K562 (cell line): Measurements from ENCODE around the gene DAPK1. TPM values are rescaled to one million over a fixed set of nuclear protein-coding genes. Genes with fewer than 3 reads are reported as not detected.

Experiments
- ATAC-seq: fragments of 200-7000 bp; cut with Tn5 transposase; 3 replicates; pipeline ENCODE4 v1.9.1; 2020; ENCODE audit warnings: moderate library complexity
- BruUV-seq: library from RNA; stranded (reverse); fragments of 400-500 nt; replicated peaks from 2 replicates; lab custom pipeline; 2021; lab: Mats Ljungman, UMichigan
- CTCF ChIA-PET: fragments of 300-600 bp; formaldehyde crosslinking; extraction: SDS; loops from one replicate; lab custom pipeline; 2021; ENCODE audit warnings: low intra/inter-chr PET ratio; lab: Yijun Ruan, JAX
- POLR2A ChIA-PET: fragments of 300-600, 350-650 bp; sonication (Branson Sonifier 250); formaldehyde crosslinking; extraction: SDS; loops from one replicate; lab custom pipeline; 2021; ENCODE audit warnings: antibody characterized with exemption, inconsistent platforms; lab: Yijun Ruan, JAX
- DNase-seq, 4 experiments: peaks; one replicate each; pipeline versions ENCODE4 v3.0.0 to v3.0.0-alpha.2; 2011 to 2018; ENCODE audit warnings: low spot score in 3 of 4, mixed read lengths in 3 of 4; ENCODE audit errors: extremely low read depth in 1 of 4
- FAIRE-seq: peaks from 2 replicates; lab custom pipeline; 2011; peaks lifted over from hg19 to GRCh38; lab: Jason Lieb, UNC
- H2AFZ ChIP-seq: 2 replicates; pipeline ENCODE4 v1.6.0; 2011; ENCODE audit warnings: low read depth, low read length, control low read depth, inconsistent platforms
- H3K27ac ChIP-seq: fragments of 200-600 bp; 3 replicates; pipeline ENCODE4 v1.8.0; 2011; ENCODE audit warnings: low read depth, mild to moderate bottlenecking, control low read depth, inconsistent platforms, low read length, moderate library complexity, mixed read lengths; ENCODE audit errors: extremely low read depth
- H3K27me3 ChIP-seq, 2 experiments: fragments of 300-600 bp in 1 of 2; 2 replicates in 1 of 2; 3 replicates in 1 of 2; pipeline versions ENCODE4 v1.6.0 to v1.8.0; 2011; ENCODE audit warnings: inconsistent platforms in 2 of 2, low read length in 2 of 2, mild to moderate bottlenecking in 1 of 2, mixed read lengths in 1 of 2, moderate library complexity in 1 of 2; ENCODE audit not compliant: control insufficient read depth in 2 of 2, insufficient read depth in 2 of 2
- H3K36me3 ChIP-seq: fragments of 300-600 bp; 3 replicates; pipeline ENCODE4 v1.8.0; 2011; ENCODE audit warnings: mild to moderate bottlenecking, low read length, inconsistent platforms; ENCODE audit not compliant: control insufficient read depth, insufficient read depth
- H3K4me1 ChIP-seq, 2 experiments: fragments of 200-600 bp in 1 of 2; replicated peaks in 1 of 2; 2 replicates in 1 of 2; 3 replicates in 1 of 2; pipeline versions ENCODE4 v1.5.1 to v1.8.0; 2011; ENCODE audit warnings: inconsistent platforms in 2 of 2, low read length in 2 of 2, mild to moderate bottlenecking in 1 of 2, mixed read lengths in 1 of 2, moderate library complexity in 1 of 2; ENCODE audit not compliant: control insufficient read depth in 2 of 2, insufficient read depth in 2 of 2
- H3K4me2 ChIP-seq: 2 replicates; pipeline ENCODE4 v1.6.1; 2011; ENCODE audit warnings: low read length, control low read depth, inconsistent platforms, mixed read lengths; ENCODE audit not compliant: insufficient read depth
- H3K4me3 ChIP-seq: fragments of 200-600 bp; sonication (generic), shearing (Covaris generic); 2 replicates; pipeline ENCODE4 v1.5.1; 2016; ENCODE audit warnings: control low read depth, inconsistent platforms
- H3K79me2 ChIP-seq: fragments of 200-600 bp; 3 replicates; pipeline ENCODE4 v1.8.0; 2011; ENCODE audit warnings: low read length, inconsistent platforms; ENCODE audit not compliant: control insufficient read depth, insufficient read depth
- H3K9ac ChIP-seq, 2 experiments: 2 replicates each; pipeline versions ENCODE4 v1.6.0 to v1.6.1; 2011; ENCODE audit warnings: low read depth in 2 of 2, low read length in 2 of 2, control low read depth in 1 of 2, inconsistent platforms in 1 of 2, mild to moderate bottlenecking in 1 of 2, mixed read lengths in 1 of 2; ENCODE audit not compliant: insufficient read depth in 1 of 2
- H3K9me1 ChIP-seq: one replicate; pipeline ENCODE4 v1.6.0; 2011; ENCODE audit warnings: inconsistent platforms, mild to moderate bottlenecking, low read length, moderate library complexity; ENCODE audit not compliant: control insufficient read depth, insufficient read depth
- H3K9me3 ChIP-seq: replicated peaks from 2 replicates; pipeline ENCODE4 v1.5.1; 2011; ENCODE audit warnings: low read depth, low read length, inconsistent platforms; ENCODE audit not compliant: control insufficient read depth, insufficient read depth
- H4K20me1 ChIP-seq: replicated peaks from 2 replicates; pipeline ENCODE4 v1.6.1; 2011; ENCODE audit warnings: low read length, inconsistent platforms, mixed read lengths; ENCODE audit not compliant: control insufficient read depth, insufficient read depth
- ARID2 ChIP-seq: fragments of 450-650 bp; IDR thresholded peaks from 2 replicates; pipeline ENCODE4 v1.6.1; 2017; ENCODE audit warnings: antibody characterized with exemption, mild to moderate bottlenecking
- ATF7 ChIP-seq: fragments of 450-650 bp; IDR thresholded peaks from 2 replicates; pipeline ENCODE4 v1.7.1; 2014; ENCODE audit warnings: mild to moderate bottlenecking, moderate library complexity
- ELF4 ChIP-seq: fragments of 450-650 bp; formaldehyde crosslinking; IDR thresholded peaks from 2 replicates; pipeline ENCODE4 v1.4.0; 2022; ENCODE audit warnings: missing genetic modification characterization
- HNRNPL ChIP-seq: fragments of 200-400 bp; formaldehyde crosslinking; IDR thresholded peaks from 2 replicates; pipeline ENCODE4 v1.6.1; 2017; ENCODE audit warnings: low read depth, mild to moderate bottlenecking, low read length
- LARP7 ChIP-seq: fragments of 450-650 bp; IDR thresholded peaks from 2 replicates; pipeline ENCODE4 v1.6.1; 2016
- RBBP5 ChIP-seq: fragments of 200-600 bp; sonication (generic); IDR thresholded peaks from 2 replicates; pipeline ENCODE4 v1.6.1; 2012; ENCODE audit warnings: borderline replicate concordance, mild to moderate bottlenecking, low read length, control low read depth, inconsistent platforms; ENCODE audit not compliant: insufficient read depth, poor library complexity, severe bottlenecking
- SETDB1 ChIP-seq: IDR thresholded peaks from one replicate; pipeline ENCODE4 v1.6.1; 2012; ENCODE audit warnings: low read length, control low read depth, inconsistent platforms
- TGIF2 ChIP-seq: sonication (generic); formaldehyde crosslinking; IDR thresholded peaks from 2 replicates; pipeline ENCODE4 v1.8.1; 2022; ENCODE audit warnings: mild to moderate bottlenecking, missing genetic modification reagents, moderate library complexity
- TSC22D4 ChIP-seq: fragments of 450-650 bp; IDR thresholded peaks from 2 replicates; pipeline ENCODE4 v1.6.1; 2016; ENCODE audit warnings: missing genetic modification characterization, missing biosample characterization, control low read depth
- XRCC4 ChIP-seq: IDR thresholded peaks from one replicate; pipeline ENCODE4 v1.6.1; 2011; ENCODE audit not compliant: insufficient read depth, insufficient read length; ENCODE audit errors: extremely low read depth
- ZNF121 ChIP-seq: sonication (generic); formaldehyde crosslinking; conservative IDR thresholded peaks from 2 replicates; pipeline ENCODE4 v1.8.0; 2022; ENCODE audit warnings: missing genetic modification reagents
- ZNF143 ChIP-seq: sonication (generic); formaldehyde crosslinking; IDR thresholded peaks from 2 replicates; pipeline ENCODE4 v1.9.0; 2022; ENCODE audit warnings: mild to moderate bottlenecking, missing genetic modification reagents
- ZNF444 ChIP-seq: fragments of 250-450 bp; sonication (Bioruptor Pico); IDR thresholded peaks from 2 replicates; pipeline ENCODE4 v1.4.0; 2020; ENCODE audit warnings: mild to moderate bottlenecking, moderate library complexity
- WGBS: fragments of 100-300 bp; shearing (Covaris generic); methylation state at CpG from one replicate; pipeline ENCODE4 v1.1.6; 2016; ENCODE audit warnings: low coverage, mixed read lengths; ENCODE audit not compliant: insufficient coverage; ENCODE audit errors: missing lambda C conversion rate; 5-methylcytosine and 5-hydroxymethylcytosine counted together
- in situ Hi-C: fragments of 300-500 bp; cut with MboI; formaldehyde crosslinking; loops from 4 replicates; pipeline ENCODE4 v1.15.0; 2018; ENCODE audit warnings: inconsistent platforms, mixed read lengths
- intact Hi-C: fragments of 100-400 bp; cut with micrococcal nuclease; formaldehyde crosslinking; loops from 2 replicates; pipeline ENCODE4 v1.14.2; 2022
- polyA plus RNA-seq, 8 experiments: library from polyadenylated mRNA; depleted of rRNA in 4 of 8; stranded (reverse) in 5 of 8; unstranded in 3 of 8; fragments of >200 nt; fragmentation: Nextera tagmentation in 2 of 8; fragmentation: Illumina TruSeq in 1 of 8; extraction: Ambion mirVana in 2 of 8; extraction: Trizol in 1 of 8; gene quantifications; 2 replicates each; pipeline versions ENCODE4 v1.2.1 to v1.2.3, GENCODE V29; 2011 to 2014; ENCODE audit warnings: inconsistent platforms in 1 of 8, missing spikeins in 1 of 8
- total RNA-seq, 7 experiments: library from RNA; depleted of rRNA in 6 of 7; stranded (reverse); fragments of >200 nt in 6 of 7; fragmentation: Illumina TruSeq in 2 of 7; extraction: Trizol in 2 of 7; gene quantifications; 2 replicates each; pipeline versions ENCODE4 v1.2.1 to v1.2.3, GENCODE V29; 2011 to 2021; ENCODE audit warnings: low replicate concordance in 1 of 7
- TF ChIP-seq, protein P1 (sequence below), 2 experiments: fragments of 450-650 bp; conservative IDR thresholded peaks; 2 replicates each; pipeline ENCODE4 v1.6.1; 2017; ENCODE audit warnings: mild to moderate bottlenecking in 2 of 2, moderate library complexity in 2 of 2
- TF ChIP-seq, protein P2 (sequence below), 3 experiments: fragments of 200-800 bp in 1 of 3; sonication (Bioruptor generic) in 1 of 3; sonication (generic) in 1 of 3; formaldehyde crosslinking in 1 of 3; IDR thresholded peaks; 2 replicates each; pipeline versions ENCODE4 v1.6.1 to v1.8.0; 2016 to 2022; ENCODE audit warnings: mild to moderate bottlenecking in 2 of 3, missing compliant biosample characterization in 2 of 3, missing genetic modification characterization in 2 of 3, missing genetic modification reagents in 1 of 3

DAPK1 gene
- total and polyA plus RNA-seq, 9 of the 15 experiments (the other 6 are each of a cell fraction or from before 2014, with no cell fraction given) = 1.7 to 26.4 (median 15.8) TPM

- BruUV-seq = no TSS peak
Measured at GRCh38 chr9:87605676-87606075, 108.0 kb downstream of the DAPK1 start.

More at GRCh38 chr9:87605676-87606075, 108.0 kb downstream of the DAPK1 start:
- 89% methylated on average over 5 of the region's 10 CpGs for WGBS
- Histone ChIP-seq H3K4me1 (peaks cover 4 to 9% of the 10 kb centered on the region in 2 experiments; a peak in 4 of 5 replicates), H4K20me1 (no peaks in the 10 kb centered on the region), H3K4me3 (no peak overlapping the region), H3K27ac (no peak overlapping the region), H3K9ac (no peak overlapping the region), H3K27me3 (no peaks in the 10 kb centered on the region), H3K36me3 (peaks cover 28% of the 10 kb centered on the region; the same call in 2 of the 3 replicates), H3K79me2 (no peaks in the 10 kb centered on the region; the same call in 2 of the 3 replicates), H3K4me2 (no peak overlapping the region), H3K9me1 (no peaks in the 10 kb centered on the region), H2AFZ (no peak overlapping the region), H3K9me3 (no peaks in the 10 kb centered on the region)
- ATAC-seq (no peak), FAIRE-seq (no peak), DNase-seq (no peak)
- CTCF ChIA-PET = no interaction called here
- TF ChIP-seq TSC22D4 (tag) (no peak), RBBP5 (no peak), HNRNPL (no peak), ZNF143 (CRISPR knock-in tag) (no peak), ZNF444 (no peak), LARP7 (no peak), ATF7 (no peak), XRCC4 (no peak), ARID2 (no peak), TGIF2 (no peak), ZNF121 (CRISPR knock-in tag) (no peak), ELF4 (no peak), SETDB1 (no peak)
- TF ChIP-seq, protein P1, sequence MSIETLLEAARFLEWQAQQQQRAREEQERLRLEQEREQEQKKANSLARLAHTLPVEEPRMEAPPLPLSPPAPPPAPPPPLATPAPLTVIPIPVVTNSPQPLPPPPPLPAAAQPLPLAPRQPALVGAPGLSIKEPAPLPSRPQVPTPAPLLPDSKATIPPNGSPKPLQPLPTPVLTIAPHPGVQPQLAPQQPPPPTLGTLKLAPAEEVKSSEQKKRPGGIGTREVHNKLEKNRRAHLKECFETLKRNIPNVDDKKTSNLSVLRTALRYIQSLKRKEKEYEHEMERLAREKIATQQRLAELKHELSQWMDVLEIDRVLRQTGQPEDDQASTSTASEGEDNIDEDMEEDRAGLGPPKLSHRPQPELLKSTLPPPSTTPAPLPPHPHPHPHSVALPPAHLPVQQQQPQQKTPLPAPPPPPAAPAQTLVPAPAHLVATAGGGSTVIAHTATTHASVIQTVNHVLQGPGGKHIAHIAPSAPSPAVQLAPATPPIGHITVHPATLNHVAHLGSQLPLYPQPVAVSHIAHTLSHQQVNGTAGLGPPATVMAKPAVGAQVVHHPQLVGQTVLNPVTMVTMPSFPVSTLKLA (conservative IDR thresholded peaks at IDR 0.05) = no peak
- TF ChIP-seq, protein P2, sequence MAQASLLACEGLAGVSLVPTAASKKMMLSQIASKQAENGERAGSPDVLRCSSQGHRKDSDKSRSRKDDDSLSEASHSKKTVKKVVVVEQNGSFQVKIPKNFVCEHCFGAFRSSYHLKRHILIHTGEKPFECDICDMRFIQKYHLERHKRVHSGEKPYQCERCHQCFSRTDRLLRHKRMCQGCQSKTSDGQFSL (CRISPR knock-in tag; IDR thresholded peaks at IDR 0.05) = no peak
- TF ChIP-seq, protein P2 (tag; IDR thresholded peaks at IDR 0.05) = no peak
- intact Hi-C loops = no loop called here
- in situ Hi-C loops = no loop called here
- POLR2A ChIA-PET = no interaction called here
